Tibial nerve (tissue), 3 donors: ENCODE results near the gene ZNF341.

Source experiments
- POLR2A ChIP-seq, 2 donors: fragments of 450-650 bp; IDR thresholded peaks; one replicate each; pipeline ENCODE4 v1.6.1; 2017; ENCODE audit warnings: antibody characterized with exemption in 2 of 2, mild to moderate bottlenecking in 2 of 2, moderate library complexity in 2 of 2
- TF ChIP-seq, protein P1 (sequence below), 5 experiments: fragments of 200-600 bp in 3 of 5; fragments of 450-650 bp in 2 of 5; sonication (generic) in 3 of 5; IDR thresholded peaks; one replicate each; pipeline ENCODE4 v1.5.1; 2016 to 2019; ENCODE audit warnings: antibody characterized with exemption in 5 of 5, mild to moderate bottlenecking in 3 of 5, moderate library complexity in 2 of 5

DNA sequence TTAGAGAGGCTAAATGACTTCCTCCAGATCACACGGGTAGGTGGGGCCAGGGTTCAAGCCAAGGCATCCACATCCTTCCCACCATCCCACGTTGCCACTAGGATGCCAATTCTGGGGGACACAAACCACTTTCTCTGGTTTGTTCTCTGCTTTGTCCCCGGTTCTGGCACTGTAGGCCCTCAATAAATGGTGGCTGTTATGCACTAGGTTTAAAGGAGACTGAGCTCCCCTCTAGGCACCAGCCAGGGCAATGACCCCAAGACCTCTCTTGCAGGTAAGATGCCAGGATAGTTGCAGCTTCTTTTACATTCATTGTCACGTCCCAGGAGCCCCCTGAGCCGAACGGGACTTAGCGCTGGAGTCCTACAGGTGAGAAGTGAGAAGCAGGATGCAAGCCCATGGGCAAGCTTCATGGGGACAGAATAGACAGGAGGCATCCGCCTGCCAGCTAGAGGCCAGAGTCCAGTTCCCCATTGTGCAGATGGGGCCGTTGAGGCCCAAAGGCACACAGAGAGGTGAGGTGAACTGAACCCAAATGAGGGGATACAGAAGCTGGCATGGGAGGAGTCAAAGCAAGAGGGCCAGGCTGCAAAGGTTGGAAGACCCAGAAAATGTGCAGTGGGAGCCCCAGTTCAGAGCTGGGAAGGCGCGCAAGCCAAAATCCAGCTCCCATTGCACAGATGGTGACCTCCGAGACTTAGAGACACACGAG lies 12.4 kb upstream of the ZNF341 start:
- no peak for TF ChIP-seq POLR2A (IDR thresholded peaks at IDR 0.05)
- TF ChIP-seq, protein P1, sequence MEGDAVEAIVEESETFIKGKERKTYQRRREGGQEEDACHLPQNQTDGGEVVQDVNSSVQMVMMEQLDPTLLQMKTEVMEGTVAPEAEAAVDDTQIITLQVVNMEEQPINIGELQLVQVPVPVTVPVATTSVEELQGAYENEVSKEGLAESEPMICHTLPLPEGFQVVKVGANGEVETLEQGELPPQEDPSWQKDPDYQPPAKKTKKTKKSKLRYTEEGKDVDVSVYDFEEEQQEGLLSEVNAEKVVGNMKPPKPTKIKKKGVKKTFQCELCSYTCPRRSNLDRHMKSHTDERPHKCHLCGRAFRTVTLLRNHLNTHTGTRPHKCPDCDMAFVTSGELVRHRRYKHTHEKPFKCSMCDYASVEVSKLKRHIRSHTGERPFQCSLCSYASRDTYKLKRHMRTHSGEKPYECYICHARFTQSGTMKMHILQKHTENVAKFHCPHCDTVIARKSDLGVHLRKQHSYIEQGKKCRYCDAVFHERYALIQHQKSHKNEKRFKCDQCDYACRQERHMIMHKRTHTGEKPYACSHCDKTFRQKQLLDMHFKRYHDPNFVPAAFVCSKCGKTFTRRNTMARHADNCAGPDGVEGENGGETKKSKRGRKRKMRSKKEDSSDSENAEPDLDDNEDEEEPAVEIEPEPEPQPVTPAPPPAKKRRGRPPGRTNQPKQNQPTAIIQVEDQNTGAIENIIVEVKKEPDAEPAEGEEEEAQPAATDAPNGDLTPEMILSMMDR (IDR thresholded peaks at IDR 0.05): no peak
